T-cell (primary cell): ENCODE results near the gene ZNF408. TPM values are rescaled to one million over a fixed set of nuclear protein-coding genes. Genes with fewer than 3 reads are reported as not detected.

Source experiments
- ATAC-seq, 4 experiments: fragments of 200-7000 bp in 3 of 4; fragments of 150-1000 bp in 1 of 4; cut with Tn5 transposase; replicated peaks in 1 of 4; 1 replicate in 3 of 4; 2 replicates in 1 of 4; pipeline ENCODE4 v1.10.0; 2021; ENCODE audit warnings: moderate library complexity in 3 of 4, mild to moderate bottlenecking in 2 of 4, moderate number of reproducible peaks in 1 of 4
- CTCF ChIA-PET, 2 donors: fragments of 300-600 bp; sonication (Branson Sonifier 250); formaldehyde crosslinking; loops; one replicate each; lab custom pipeline; 2022; ENCODE audit warnings: antibody characterized with exemption in 2 of 2; lab: Charles Lee
- POLR2A ChIA-PET, 2 donors: fragments of 300-600 bp; sonication (Branson Sonifier 250); formaldehyde crosslinking; loops; one replicate each; lab custom pipeline; 2022; ENCODE audit warnings: antibody characterized with exemption in 2 of 2; lab: Charles Lee
- DNase-seq, 35 experiments: peaks; one replicate each; pipeline versions ENCODE4 v3.0.0 to v3.0.0-alpha.2; 2013 to 2023
- H3K27ac ChIP-seq: one replicate; pipeline ENCODE4 v1.5.1; 2013; ENCODE audit warnings: low read length
- H3K27me3 ChIP-seq, 2 experiments: replicated peaks in 1 of 2; 1 replicate in 1 of 2; 2 replicates in 1 of 2; pipeline versions ENCODE4 v1.6.1 to v1.7.0; 2013; ENCODE audit warnings: low read length in 1 of 2, mixed read lengths in 1 of 2; ENCODE audit not compliant: control insufficient read depth in 2 of 2, insufficient read depth in 2 of 2; ENCODE audit errors: extremely low read depth in 1 of 2
- H3K36me3 ChIP-seq, 2 donors: 1 replicate in 1 of 2; 2 replicates in 1 of 2; pipeline versions ENCODE4 v1.6.1 to v1.7.0; 2013; ENCODE audit warnings: low read length in 1 of 2; ENCODE audit not compliant: control insufficient read depth in 2 of 2, insufficient read depth in 1 of 2; ENCODE audit errors: extremely low read depth in 1 of 2
- H3K4me1 ChIP-seq, 2 experiments: 1 replicate in 1 of 2; 2 replicates in 1 of 2; pipeline versions ENCODE4 v1.6.1 to v1.7.0; 2013; ENCODE audit warnings: low read length in 2 of 2, mixed read lengths in 1 of 2; ENCODE audit not compliant: insufficient read depth in 2 of 2, control insufficient read depth in 1 of 2; ENCODE audit errors: extremely low read depth in 1 of 2
- H3K4me3 ChIP-seq, 2 donors: 1 replicate in 1 of 2; 2 replicates in 1 of 2; pipeline versions ENCODE4 v1.5.1 to v1.7.0; 2013; ENCODE audit warnings: mild to moderate bottlenecking in 2 of 2, low read length in 1 of 2, moderate library complexity in 1 of 2; ENCODE audit not compliant: control insufficient read depth in 1 of 2; ENCODE audit errors: extremely low read depth in 1 of 2
- H3K9me3 ChIP-seq: 2 replicates; pipeline ENCODE4 v1.7.0; 2013
- H3K27ac Mint-ChIP-seq, 2 donors: one replicate each; pipeline ENCODE4 v1.8.0; 2020 to 2021; ENCODE audit warnings: mild to moderate bottlenecking in 2 of 2, mixed read lengths in 2 of 2
- H3K27me3 Mint-ChIP-seq, 2 donors: one replicate each; pipeline ENCODE4 v1.8.0; 2021 to 2022; ENCODE audit warnings: mixed read lengths in 2 of 2
- H3K36me3 Mint-ChIP-seq: one replicate; pipeline ENCODE4 v1.8.0; 2021; ENCODE audit warnings: mixed read lengths
- H3K4me1 Mint-ChIP-seq, 3 donors: one replicate each; pipeline ENCODE4 v1.8.0; 2020 to 2022; ENCODE audit warnings: mixed read lengths in 3 of 3, mild to moderate bottlenecking in 1 of 3
- H3K4me3 Mint-ChIP-seq, 3 donors: one replicate each; pipeline ENCODE4 v1.8.0; 2020 to 2022; ENCODE audit warnings: mild to moderate bottlenecking in 3 of 3, mixed read lengths in 3 of 3, moderate library complexity in 3 of 3
- H3K9me3 Mint-ChIP-seq, 3 donors: one replicate each; pipeline ENCODE4 v1.8.0; 2020 to 2022; ENCODE audit warnings: mixed read lengths in 3 of 3
- WGBS: methylation state at CpG from one replicate; pipeline ENCODE4 v1.1.5; 2013; ENCODE audit warnings: missing lambda C conversion rate; ENCODE audit not compliant: insufficient coverage; 5-methylcytosine and 5-hydroxymethylcytosine counted together
- total RNA-seq, 35 experiments: library from RNA in 6 of 35; stranded (reverse) in 6 of 35; fragments of 120-200 nt in 1 of 35; gene quantifications; one replicate each; pipeline versions ENCODE4 v1.2.1 to v1.2.4 and lab custom pipeline; 2013 to 2026

The ZNF408 gene
- total RNA-seq, 5 donors from 2014 or later (not counting 1 experiment from before 2014, with no cell fraction given): 6.1 to 22.4 (median 19.7) TPM

GRCh38 chr11:46733234-46733633, 32.4 kb downstream of the ZNF408 start:
- no peaks in the 10 kb centered on the region for H3K4me1 Mint-ChIP-seq
- Histone ChIP-seq H3K4me1 (no peaks in the 10 kb centered on the region), H3K27me3 (no peaks in the 10 kb centered on the region), H3K4me3 (no peak overlapping the region), H3K9me3 (no peaks in the 10 kb centered on the region), H3K36me3 (no peaks in the 10 kb centered on the region), H3K27ac (no peak overlapping the region)
- H3K27ac Mint-ChIP-seq: no peak overlapping the region
- H3K9me3 Mint-ChIP-seq: no peaks in the 10 kb centered on the region
- no peaks in the 10 kb centered on the region for H3K27me3 Mint-ChIP-seq
- H3K4me3 Mint-ChIP-seq: no peak overlapping the region
- WGBS: 100% methylated on average over 1 of the region's 1 CpG
- POLR2A ChIA-PET: no interaction called here
- ATAC-seq (no peak), DNase-seq (no peak)
- no peaks in the 10 kb centered on the region for H3K36me3 Mint-ChIP-seq
- CTCF ChIA-PET: no interaction called here

- H3K9me3 ChIP-seq: no peaks in the 10 kb centered on the region
- H3K9me3 Mint-ChIP-seq: no peaks in the 10 kb centered on the region
- H3K27me3 Mint-ChIP-seq: no peaks in the 10 kb centered on the region
- H3K4me3 ChIP-seq: no peak overlapping the region
- DNase-seq (no peak), ATAC-seq (no peak)
- H3K36me3 ChIP-seq: no peaks in the 10 kb centered on the region
- no peak overlapping the region for H3K27ac Mint-ChIP-seq
- H3K4me1 ChIP-seq: no peaks in the 10 kb centered on the region
- H3K4me3 Mint-ChIP-seq: no peak overlapping the region
- 74% methylated on average over 2 of the region's 7 CpGs for WGBS
- no peaks in the 10 kb centered on the region for H3K4me1 Mint-ChIP-seq
- no peaks in the 10 kb centered on the region for H3K27me3 ChIP-seq
- no peak overlapping the region for H3K27ac ChIP-seq
- H3K36me3 Mint-ChIP-seq: peaks cover 2% of the 10 kb centered on the region
- CTCF ChIA-PET: no interaction called here
- POLR2A ChIA-PET: no interaction called here
Observed at GRCh38 chr11:46736146-46736545, 35.3 kb downstream of the ZNF408 start.

DNA sequence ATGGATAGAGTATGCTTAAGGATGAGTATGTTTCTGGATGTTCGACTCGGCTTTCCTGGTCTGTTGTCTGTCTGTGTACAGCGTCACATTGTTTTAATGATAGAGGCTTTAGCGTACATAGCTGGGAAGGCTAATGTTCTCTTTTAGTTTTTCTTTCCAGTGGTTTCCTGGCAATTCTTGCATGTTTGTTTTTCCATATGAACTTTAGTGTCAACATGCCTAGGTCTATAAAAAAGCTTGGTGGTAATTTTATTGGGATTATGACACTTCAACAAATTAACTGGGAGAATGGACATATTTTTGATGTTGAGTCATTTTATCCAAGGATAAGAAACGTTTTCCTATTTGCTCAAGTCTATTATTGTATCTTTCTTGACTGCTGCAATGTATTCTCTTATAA, 35.8 kb downstream of the ZNF408 start:
- no peaks in the 10 kb centered on the region for H3K27me3 ChIP-seq
- Mint-ChIP-seq H3K4me3 (no peak overlapping the region), H3K27ac (no peak overlapping the region), H3K27me3 (no peaks in the 10 kb centered on the region), H3K9me3 (no peaks in the 10 kb centered on the region), H3K36me3 (peaks cover 5% of the 10 kb centered on the region), H3K4me1 (no peaks in the 10 kb centered on the region)
- peaks cover 0 to under 1% of the 10 kb centered on the region in 2 donors for H3K36me3 ChIP-seq
- 100% methylated on average over 1 of the region's 5 CpGs for WGBS
- no peak overlapping the region for H3K4me3 ChIP-seq
- no peak for DNase-seq
- ATAC-seq: no peak
- ChIA-PET POLR2A (no interaction called here), CTCF (interaction anchor here in 1 of 2 donors (0.6 kb wide), 1 partner anchor 35 kb away, joined by 7 read pairs; no protein-coding TSS in a partner anchor)
- no peaks in the 10 kb centered on the region for H3K4me1 ChIP-seq
- H3K9me3 ChIP-seq: no peaks in the 10 kb centered on the region
- no peak overlapping the region for H3K27ac ChIP-seq

DNA sequence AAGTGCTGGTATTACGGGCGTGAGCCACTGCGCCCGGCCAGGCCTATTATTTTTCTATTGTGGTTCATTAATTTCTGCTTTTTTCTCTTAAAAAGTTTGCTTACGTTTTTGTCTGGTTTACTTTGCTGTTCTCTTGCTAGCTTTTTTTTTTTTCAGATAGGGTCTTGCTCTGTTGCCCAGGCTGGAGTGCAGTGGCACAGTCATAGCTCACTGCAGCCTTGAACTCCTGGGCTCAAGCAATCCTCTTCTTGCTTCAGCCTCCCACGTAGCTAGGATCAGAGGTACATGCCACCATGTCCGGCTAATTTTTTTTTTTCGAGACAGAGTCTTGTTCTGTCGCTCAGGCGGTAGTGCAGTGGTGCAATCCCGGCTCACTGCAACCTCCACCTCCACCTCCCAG, 36.9 kb downstream of the ZNF408 start:
- Mint-ChIP-seq H3K9me3 (no peaks in the 10 kb centered on the region), H3K36me3 (peaks cover 15% of the 10 kb centered on the region), H3K27me3 (no peaks in the 10 kb centered on the region), H3K27ac (no peak overlapping the region), H3K4me1 (no peaks in the 10 kb centered on the region), H3K4me3 (no peak overlapping the region)
- no peaks in the 10 kb centered on the region for H3K9me3 ChIP-seq
- ATAC-seq (no peak), DNase-seq (no peak)
- H3K4me1 ChIP-seq: no peaks in the 10 kb centered on the region
- H3K36me3 ChIP-seq: peaks cover 2 to 5% of the 10 kb centered on the region in 2 donors
- H3K27me3 ChIP-seq: no peaks in the 10 kb centered on the region
- CTCF ChIA-PET: interaction anchor here in 1 of 2 donors (0.6 kb wide), 1 partner anchor 1154 kb away, joined by 3 read pairs; no protein-coding TSS in a partner anchor
- no peak overlapping the region for H3K27ac ChIP-seq
- POLR2A ChIA-PET: no interaction called here
- no peak overlapping the region for H3K4me3 ChIP-seq
- WGBS: 97% methylated on average over 9 of the region's 11 CpGs

- no peaks in the 10 kb centered on the region for H3K4me1 Mint-ChIP-seq
- ChIA-PET CTCF (no interaction called here), POLR2A (no interaction called here)
- no peaks in the 10 kb centered on the region for H3K27me3 Mint-ChIP-seq
- no peak overlapping the region for H3K27ac Mint-ChIP-seq
- Histone ChIP-seq H3K9me3 (no peaks in the 10 kb centered on the region), H3K27ac (no peak overlapping the region), H3K36me3 (peaks cover 4 to 15% of the 10 kb centered on the region in 2 donors), H3K4me1 (no peaks in the 10 kb centered on the region), H3K4me3 (no peak overlapping the region), H3K27me3 (no peaks in the 10 kb centered on the region)
- no peaks in the 10 kb centered on the region for H3K9me3 Mint-ChIP-seq
- 93% methylated on average over 5 of the region's 6 CpGs for WGBS
- ATAC-seq (no peak), DNase-seq (no peak)
- H3K4me3 Mint-ChIP-seq: no peak overlapping the region
- peaks cover 26% of the 10 kb centered on the region for H3K36me3 Mint-ChIP-seq
Observed at GRCh38 chr11:46738887-46739286, 38.1 kb downstream of the ZNF408 start.

DNA sequence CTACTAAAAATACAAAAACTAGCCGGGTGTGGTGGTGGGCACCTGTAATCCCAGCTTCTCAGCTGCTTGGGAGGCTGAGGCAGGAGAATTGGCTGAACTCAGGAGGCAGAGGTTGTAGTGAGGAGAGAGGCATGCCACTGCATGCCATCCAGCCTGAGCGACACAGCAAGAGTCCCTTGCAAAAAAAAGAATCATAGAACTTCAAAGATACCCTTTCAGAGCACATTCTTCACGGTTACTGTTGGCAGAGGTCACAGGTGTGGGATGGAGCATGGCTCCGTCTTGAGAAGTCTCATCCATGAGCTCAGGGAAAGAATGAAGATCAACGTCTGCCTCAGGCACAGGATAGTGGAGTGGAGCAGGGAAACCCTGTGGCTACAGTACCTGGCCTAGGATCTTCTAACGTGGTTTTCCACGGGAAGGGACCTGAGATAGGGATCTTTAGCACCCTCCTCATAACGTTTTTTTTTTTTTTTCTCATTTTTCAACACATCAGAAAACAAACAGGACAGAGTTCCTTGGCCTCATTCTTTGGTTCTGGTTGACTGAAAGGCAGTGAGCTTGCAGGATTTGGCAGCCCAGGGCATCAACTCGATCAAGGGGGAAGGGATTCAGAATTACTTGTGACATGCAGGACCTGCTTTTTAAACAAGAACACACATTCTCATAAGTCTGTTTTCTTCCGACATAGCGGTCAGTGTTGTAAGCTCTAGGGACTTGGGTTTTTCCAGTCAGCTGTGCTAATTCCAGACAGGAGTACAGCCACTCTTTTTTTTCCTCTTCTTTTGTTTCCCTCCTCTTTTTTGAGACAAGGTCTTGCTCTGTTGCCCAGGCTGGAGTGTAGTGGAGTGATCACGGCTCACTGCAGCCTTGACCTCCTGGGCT, 41.0 kb downstream of the ZNF408 start:
- H3K27me3 Mint-ChIP-seq: no peaks in the 10 kb centered on the region
- no peak for DNase-seq
- H3K4me1 Mint-ChIP-seq: no peaks in the 10 kb centered on the region
- H3K9me3 ChIP-seq: no peaks in the 10 kb centered on the region
- no peaks in the 10 kb centered on the region for H3K4me1 ChIP-seq
- no peak for ATAC-seq
- CTCF ChIA-PET: interaction anchor here in 1 of 2 donors (0.7 kb wide), 1 partner anchor 971 kb away, joined by 3 read pairs; no protein-coding TSS in a partner anchor
- H3K27ac Mint-ChIP-seq: peak overlapping the region in 1 of 2 donors; percentile 53
- H3K36me3 ChIP-seq: peaks cover 5 to 41% of the 10 kb centered on the region in 2 donors
- POLR2A ChIA-PET: no interaction called here
- H3K4me3 Mint-ChIP-seq: no peak overlapping the region
- H3K36me3 Mint-ChIP-seq: peaks cover 39% of the 10 kb centered on the region
- no peaks in the 10 kb centered on the region for H3K27me3 ChIP-seq
- H3K4me3 ChIP-seq: no peak overlapping the region
- H3K27ac ChIP-seq: no peak overlapping the region
- WGBS: 100% methylated on average over 5 of the region's 12 CpGs
- H3K9me3 Mint-ChIP-seq: no peaks in the 10 kb centered on the region
